CD4-positive, alpha-beta T cell treated with Interleukin-10 for 1 hour (primary cell): ENCODE data around the gene PPP1CA.

Source experiments
- DNase-seq: peaks from one replicate; pipeline ENCODE4 v3.0.0-alpha.2; 2020

PPP1CA gene

DNA sequence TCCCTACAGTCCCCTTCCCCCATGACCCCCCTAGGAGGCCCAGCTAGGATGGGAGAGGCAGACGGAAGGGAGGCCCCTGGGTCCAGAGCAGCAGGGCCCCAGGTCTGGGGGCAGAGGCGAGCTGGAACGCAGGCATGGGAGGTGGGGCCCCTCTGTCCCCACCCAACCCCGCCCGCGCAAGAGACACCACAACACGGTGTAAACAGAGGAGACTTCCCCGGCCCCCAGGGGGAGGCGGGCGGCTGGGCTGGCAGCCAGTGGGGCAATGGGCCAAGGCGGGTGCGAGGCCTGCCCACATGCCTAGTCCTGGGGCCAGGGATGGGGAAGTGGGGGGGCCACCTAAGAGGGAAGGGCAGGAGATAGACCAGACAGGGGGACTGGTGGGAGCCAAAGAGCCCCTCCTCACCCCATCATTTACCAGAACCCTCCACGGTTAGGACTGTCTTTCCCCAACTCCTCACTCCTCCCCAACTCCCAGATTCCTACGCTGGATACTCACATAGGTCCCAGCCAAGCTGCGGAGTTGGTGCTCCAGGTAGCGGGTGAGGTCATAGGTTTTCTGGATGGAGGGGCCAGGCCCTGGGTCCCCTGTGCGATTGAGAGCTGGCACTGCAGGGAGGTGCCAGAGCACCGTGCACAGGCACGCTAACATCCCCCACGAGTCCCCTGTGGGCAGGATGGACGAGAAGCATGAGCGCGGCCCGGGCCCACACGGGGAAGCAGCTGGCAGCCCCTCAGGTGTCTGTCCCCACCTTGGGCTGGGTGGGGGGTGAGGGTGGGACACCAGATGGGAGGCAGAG lies 34.5 kb downstream of the PPP1CA start:
- DNase-seq = no peak

DNA sequence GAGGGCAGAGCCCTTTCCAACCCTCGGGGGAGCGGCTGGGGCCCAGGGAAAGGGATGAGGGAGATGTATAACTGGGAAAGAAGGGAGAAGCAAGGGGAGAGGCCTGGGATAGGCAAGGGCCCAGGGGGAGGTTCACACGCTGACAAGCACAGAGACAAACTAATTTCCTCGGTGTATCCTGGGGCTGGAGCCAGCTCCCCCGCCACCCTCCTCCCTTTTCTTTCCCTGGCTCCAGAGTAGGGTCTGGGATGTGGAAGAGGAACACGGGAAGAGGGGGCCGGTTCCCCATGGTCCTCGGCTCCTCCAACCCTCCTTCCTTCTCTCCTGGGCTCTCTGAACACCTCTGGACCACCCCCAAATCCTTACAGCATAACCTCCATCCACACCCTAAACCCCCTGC lies 35.1 kb downstream of the PPP1CA start:
- DNase-seq = no peak

DNA sequence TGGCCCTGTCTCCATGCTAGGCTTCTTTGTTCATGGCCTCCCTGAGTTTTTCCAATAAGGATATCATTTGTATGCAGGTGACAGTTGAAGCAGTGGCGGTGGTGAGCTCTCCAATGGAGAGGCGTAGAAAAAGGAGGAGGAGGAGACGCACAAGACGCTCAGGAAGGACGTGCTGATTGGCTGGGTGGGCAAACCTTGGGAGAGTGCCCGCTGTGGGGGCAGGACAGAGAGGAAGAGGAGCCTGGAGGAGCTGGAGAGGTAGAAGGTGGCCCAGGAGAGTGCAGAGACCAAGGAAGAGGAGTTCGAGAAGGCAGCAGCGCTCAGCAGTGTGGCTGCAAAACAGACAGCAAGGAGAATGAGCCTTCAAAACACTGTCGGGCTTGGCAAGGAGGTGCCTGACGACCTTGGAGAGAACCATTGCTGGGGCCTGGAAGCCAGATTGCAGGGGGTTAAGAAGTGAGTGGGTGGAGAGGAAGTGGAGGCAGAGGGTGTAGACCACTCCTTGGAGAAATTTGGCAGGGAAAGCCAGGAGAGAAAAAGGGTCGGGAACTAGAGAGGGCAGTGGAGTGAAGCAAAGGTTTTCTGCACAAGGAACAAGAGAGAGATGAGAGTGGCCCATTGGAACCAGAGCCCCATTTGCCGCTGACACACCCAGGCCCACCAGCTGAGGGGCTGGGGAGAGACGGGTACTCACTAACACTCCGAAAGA lies 35.8 kb downstream of the PPP1CA start:
- DNase-seq = no peak

DNA sequence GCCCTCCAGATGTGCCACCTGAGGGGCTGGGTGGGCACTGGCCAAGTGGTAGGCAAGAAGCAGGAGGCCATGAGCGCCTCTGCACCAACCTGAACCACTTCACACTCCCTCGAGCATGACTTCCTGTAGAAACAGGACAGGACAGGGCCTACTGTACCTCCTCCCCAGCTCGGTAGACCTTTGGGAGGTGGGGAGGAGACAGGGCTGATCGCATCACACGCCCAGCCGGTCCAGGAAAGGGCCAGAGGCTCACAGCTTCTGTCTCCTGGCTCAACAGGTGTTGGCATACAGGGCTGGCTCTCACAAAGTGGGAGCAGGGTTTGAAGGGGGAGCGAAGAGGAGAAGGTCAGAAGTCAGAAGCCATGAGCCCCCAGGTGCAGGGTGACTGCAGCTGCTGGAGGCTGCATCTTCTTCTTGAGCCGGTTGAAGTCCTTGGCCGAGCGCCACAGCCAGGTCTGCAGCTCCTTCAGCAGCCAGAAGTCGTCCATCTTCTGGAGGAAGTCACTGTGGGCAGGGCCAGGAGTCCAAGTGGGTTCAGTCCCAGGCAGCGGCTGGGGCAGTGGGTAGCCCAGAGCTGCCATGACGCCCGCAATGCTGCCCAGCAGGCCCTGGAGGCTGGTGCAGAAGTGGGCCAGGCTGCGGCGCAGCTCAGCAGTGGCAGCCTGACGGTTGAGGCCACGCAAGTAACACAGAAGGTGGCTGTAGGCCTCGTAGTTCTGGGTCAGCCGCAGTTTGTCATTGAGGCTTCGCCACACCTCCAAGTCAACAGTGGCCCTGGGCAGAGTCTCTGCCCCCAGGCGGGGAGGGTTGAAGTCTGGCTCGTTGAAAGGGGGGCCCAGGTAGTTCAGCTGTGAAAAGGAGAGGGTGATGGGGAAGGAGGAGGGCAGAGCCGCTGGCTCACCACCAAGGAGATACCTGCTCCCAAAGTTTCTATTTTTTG lies 36.6 kb downstream of the PPP1CA start:
- no peak for DNase-seq

DNA sequence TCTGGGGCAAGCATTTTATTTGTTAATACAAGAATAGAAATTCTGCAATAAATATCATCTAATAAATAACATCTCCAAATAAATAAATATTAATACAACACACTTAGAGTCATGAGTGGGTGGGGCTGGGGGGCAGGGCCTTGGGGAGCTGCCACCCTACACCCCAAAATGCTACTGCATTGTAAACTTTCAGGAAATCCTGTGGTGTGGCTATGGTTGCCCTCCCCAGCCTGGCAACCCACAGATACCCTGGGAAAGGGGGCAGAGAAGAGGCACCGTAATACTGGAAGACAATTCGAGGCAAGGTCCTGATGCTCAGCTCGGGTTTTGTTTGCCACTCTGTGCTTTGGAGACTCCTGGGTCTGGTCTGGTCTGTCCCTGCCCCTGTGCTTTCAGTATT lies 37.5 kb downstream of the PPP1CA start:
- DNase-seq = peak; percentile 35

DNA sequence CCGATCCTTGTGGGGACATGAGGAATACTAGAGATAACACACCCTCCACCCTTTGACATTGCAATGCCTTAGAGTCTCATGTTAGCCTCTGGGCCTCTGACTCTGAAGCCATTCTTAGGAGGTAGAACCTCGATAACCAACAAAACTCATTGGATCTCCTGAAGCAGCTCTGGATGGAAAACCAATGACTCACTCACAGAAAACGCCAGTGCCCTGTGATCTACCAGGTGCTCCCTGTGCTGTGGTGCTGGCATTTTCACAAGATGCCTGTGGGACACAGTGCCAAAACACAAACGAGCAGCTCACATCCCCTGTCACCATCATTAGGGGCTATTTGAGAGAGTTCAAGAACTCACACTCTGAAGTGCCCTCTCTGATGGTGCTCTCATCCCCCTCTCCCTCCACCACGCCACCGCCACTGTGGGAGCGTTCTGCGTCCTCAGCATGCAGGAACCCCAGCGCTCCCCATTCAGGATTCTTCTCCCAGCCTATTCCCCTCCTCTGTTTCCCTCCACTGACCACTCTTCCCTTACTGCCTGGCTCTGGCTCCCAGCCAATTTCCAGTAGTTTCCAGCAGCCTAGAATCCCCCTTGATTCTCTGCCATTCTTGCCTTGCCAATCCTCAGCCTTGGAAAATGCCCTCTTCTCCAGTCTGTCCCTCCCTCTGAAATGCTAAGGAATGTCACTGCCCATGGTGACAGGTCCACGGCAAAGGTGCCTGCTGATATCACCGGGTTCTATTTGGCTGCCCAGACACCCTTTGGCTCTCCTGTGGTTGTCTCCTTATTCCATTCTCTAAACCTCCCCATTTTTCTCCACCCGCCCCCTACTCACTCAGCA lies 43.6 kb downstream of the PPP1CA start:
- DNase-seq = no peak

DNA sequence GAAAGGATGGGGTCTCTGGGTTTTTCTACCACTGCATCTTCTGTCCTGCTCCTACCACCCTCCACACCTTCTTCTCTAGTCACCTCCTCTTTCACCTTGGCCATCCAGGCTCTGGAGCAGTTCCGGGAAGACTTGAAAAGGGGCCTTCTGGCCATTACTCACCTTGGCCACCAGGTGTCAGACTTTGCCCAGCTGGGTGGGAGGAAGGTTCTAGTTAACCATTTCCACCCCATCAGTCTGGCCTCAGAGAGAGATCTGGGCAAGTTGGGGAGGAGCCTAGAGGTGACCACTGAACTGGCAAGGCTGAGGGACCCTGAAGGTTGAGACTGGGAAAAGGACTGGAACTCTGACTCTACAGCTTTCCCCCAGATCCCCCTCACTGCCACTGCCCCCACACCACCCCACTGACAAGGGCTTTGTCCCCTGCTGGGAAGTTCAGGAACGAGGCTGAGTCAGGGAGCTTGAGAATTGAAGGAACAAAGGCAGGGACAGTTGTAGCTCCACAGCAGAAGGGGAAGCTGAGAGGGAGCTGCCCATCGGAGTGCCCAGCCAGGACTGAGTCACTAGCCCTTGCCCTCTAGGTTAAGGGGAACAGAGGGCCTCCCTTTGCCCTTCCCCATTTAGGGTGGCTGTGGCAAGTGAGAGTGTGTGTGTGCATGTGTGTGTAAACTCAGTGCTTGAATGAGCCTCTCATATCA lies 44.6 kb downstream of the PPP1CA start:
- DNase-seq = peak; percentile 80

DNA sequence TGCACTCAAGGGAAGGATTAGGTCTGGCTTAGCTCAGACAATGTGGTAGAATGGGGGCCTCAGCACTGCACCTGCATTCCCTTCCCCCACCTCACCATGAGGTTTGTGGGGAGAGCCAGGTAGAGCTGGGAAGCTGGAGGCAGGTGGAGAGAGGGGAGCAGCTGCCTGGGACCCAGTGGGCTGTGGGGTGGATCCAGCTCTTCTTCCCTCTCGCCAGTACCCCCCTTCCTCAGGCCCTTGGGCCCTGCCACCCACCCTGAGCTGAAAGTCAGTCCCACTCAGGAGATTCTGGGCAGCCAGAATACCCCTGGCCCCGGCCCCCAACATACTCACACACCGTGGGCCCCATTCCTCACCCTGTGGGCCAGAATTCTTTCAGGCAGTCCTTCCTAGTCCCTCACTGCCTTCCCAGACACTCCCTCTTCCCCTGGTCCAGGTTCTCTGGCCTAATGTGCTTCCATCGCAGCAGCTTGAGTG lies 45.2 kb downstream of the PPP1CA start:
- no peak for DNase-seq

DNA sequence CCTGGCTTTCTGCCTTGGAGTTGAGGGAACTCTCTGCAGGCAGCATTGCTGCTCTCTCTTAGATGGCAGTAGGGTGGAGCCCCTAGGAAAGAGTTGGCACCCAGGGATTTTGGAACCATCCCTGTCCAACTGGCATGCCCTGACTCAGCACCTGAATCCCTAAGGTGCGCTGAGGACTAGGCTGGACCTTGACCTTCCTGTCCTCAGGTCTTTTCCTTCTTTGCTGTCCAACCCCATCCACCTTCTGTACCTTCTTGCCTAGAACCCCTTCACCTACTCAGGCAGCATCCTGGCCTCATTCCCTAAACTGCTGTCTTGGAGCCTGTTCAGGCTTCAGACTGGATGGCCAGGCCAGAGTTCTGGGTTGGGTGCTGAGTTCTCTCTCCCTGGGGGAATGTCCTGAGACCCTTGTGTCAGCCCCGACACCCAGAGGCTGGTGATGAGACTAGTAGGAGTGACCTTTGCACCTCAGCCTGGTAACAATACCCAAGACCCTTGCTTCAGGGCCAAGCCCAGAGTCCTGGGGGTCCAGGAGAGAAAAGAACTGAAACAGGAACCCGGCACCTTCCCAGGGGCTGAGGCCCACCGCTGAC lies 45.8 kb downstream of the PPP1CA start:
- DNase-seq = no peak

DNA sequence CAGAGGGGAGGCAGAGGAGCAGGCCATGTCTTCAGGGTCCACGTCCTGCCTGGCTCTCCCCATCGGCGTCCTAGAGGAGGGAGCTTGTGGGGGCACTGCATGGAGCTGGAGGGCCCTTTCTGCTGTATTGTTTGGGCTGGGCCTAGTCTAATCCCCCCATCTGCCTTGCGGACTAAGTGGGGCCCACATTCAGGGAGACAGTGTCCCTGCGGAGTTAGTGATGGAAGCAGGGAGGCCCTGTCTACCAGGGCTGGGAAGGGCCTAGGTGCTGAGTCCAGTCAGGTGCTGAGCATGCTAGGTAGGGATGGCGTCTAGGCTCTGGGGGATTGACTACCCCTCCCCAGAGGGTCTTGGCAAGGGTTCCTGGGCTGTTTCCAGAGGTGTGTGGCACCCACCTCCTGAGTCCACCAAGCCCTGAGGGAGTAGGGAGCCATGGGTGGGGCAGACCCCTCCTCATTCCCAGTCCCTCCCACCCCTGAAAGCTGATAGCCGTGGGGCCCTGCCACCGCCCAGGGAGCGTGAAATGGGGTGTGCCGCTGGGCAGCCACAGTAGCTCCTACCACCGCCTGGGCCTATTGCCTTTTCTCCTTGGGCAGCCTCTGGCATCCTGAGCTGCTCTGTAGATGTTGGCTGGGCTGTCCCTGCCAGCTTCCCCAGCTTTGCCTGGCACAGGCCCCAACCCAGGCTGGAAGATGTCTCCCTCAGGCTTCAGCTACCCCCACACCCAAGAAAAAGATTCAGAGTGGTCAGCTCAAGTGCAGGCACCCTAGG lies 46.5 kb downstream of the PPP1CA start:
- no peak for DNase-seq

DNA sequence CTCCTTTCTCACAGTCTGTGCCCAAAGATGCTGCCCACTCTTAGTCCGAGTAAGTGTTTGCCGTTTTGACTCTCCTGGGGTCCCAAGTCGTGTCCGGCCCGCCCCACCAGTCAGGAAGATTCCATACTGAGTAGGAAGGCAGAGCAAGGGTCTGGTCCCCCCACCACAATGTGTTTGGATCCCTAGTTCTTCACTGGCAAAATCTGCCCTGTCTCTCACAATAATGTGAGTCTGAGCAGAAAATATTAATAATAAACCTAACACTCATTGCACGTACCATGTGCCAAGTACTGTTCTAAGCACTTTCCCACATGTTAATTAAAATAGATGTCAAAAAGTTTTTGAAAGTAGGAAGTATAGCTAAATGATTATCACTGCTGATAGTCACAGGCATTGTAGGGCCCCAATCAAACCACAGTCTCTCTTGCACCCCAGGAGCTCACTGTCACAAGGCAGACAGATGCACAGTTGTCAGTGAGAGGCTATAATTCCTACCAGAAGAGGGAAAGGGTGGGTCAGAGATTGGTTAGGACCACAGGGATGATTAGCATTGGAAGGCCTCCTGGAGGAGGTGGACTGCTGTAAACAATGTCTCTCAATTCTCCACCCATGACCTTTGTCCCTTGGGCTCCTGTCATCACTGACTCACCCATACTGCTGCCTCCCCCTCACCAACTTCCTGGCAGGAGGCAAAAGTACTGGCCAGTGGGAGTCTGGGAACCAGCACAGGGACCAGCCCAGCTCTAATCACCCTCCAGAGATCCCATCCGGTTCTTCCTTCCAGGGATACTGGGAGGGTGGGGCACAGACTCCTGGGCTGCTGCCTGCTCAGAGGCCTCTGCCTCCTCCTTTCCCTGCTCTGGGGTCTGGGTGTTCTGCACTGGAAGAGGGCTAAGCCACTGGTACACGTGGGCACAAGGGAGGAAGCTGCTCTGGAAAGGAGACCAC lies 47.3 kb downstream of the PPP1CA start:
- peak; percentile 31 for DNase-seq

DNA sequence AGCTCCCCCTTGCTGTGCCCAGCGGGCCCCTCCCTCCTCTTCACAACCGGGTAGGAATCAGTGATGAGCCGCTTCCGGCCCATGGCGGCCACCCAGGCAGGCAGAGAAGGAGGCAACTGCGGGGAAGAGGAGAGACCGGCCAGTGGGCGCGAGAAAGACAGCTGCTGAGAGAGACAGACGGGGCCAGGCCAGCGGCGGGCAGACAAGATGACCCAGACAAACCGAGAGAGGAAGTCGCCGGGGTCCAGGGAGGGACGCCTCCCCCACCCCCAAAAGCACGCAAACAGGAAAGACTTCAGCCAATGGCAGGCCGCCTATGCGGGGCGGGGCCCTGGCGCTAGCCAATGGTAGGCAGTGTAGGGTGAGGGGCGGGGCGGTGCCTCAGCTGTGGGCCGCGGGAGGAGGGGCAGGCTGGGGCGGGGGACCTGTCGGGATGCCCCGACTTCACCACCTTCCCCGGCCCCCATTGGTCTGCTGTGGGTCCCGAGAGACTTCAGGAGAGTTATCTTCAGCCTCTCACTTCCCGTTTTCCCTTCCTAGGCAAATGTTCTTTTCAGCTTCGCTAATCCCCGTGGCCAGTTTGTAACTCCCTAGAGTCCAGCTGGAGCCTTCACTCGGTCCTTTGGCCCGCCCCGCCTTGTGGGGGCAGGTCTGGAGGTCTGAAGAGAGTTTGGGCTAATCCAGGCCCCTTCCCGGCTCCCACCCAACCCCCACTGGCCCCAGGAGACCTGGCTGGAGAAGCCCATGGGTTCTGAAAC lies 48.2 kb downstream of the PPP1CA start, which contains the start of gene POLD4:
Gene POLD4, minus strand, starts transcription at position 230 of the 758 bp plus-strand sequence. Its CDS starts 147 bp downstream, at position 83.
- DNase-seq = peak; percentile 97

DNA sequence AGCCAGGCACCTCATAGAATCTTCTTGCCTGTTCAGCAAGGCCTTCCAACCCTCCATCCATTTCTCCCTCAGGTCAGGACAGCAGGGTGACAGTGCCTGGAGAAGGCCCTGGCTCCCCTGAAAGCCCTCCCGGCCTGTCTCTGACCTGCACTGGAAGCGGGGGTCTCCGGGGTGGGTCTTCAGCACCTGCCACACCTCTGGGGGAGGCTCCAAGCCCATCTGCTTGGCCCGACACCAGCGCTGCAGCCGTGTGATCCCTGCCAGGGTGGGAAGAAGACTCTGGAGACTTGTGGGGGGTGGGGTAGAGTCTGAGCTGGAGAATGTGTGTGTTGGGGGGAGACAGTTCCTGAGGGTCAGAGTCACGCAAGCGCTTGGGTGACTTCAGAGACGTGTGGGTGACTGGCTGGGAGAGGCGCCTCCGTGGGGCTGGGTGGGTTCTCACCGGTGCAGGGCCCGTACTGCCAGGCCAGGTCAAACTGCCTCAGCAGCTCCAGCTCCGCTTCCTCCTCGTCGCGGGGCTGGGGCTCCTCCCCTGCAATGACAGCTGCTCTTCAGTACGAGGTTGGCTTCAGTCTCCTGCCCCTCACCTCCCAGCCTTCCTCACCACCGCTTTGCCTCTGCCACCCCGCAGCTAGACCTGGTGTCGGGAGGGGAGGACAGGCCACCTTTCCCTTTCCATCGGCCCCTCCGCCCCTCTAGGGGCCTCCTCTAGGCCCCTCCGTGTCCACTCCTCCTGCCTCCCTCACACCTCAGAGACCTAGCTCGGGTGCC lies 48.9 kb downstream of the PPP1CA start:
- no peak for DNase-seq

DNA sequence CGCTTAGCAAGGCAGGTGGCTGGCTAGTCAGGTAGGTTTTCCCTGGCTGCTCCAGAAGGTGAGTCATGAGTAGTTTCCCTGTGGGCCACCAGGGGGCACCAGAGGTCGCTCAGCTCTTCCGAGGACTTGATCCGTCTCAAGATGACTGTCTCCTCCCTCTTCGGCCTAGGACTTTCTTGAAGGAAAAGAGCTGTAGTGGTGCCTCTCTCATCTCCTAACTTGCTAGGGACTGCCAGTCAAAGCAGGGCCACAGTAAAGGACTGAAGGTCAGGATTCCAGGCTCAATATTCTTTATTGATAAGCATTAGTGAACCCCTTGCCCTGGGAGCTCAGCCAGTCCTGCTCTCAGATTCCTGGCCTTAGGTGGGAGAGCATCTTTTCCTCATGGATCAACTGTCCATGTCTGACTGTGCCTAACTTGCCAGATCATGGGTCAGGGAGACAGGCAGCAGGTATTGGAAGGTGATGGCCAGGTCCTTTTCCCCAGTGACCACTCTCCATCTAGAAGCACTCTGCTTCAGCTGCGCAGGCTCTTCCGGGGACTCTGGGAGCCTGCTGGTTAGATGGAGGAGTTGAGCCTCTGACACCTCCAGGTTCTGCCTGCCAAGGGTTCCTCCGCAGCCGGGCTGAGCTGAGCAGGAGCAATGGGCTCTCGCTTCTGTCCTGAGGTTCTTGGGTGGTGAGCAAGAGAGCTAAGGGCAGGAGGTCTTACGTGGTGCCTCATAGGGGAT lies 50.2 kb downstream of the PPP1CA start:
- peak; percentile 77 for DNase-seq

DNA sequence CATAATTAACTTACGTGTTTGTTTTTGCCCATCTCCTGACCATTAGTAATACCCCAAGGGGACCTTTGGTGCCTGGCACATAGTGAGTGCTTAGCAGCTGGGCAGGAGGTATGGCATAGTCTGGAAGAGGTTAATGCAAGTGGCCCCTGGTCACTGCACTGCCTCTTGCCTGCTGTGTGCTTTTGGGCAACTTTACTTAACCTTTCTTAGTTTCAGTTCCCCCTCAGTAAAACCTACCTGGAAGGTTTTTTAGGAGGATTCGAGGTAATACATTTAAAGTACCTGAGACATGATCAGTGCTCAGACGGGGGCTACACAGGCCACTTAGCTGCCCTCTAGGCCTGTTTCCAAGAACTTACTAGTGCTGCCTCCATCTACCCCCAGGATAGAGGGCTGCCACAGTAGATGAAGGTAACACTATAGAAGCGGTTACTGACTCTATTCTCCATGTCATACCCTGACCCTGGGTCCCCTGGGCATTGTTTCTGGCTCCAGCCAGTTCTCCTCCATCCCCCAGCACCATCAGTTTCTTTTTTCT lies 51.7 kb downstream of the PPP1CA start:
- no peak for DNase-seq

DNA sequence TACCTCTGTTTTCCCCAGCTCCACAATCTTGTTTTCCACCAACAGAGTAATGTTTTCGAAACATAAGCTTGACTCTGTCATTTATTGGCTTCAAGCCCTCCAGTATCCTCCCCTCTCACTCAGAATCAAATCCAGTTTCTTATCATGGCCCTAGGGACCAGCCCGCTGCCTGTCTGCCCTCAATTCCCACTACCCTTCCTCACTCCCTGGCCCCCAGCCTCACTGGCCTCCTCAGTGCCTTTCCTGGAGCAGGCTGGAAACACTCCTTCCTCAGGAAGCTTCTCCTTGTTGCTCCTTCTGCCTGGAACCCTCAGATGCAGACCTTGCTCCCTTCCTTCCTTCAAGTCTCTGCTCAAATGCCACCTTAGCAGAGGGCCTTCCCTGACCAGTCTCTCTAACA lies 52.2 kb downstream of the PPP1CA start:
- no peak for DNase-seq
